Spinal cord (tissue), 10 donors: Measurements from ENCODE around the gene NCKIPSD. TPM values are rescaled to one million over a fixed set of nuclear protein-coding genes. Genes with fewer than 3 reads are reported as not detected.

Source experiments
- DNase-seq, 6 donors: peaks; one replicate each; pipeline versions ENCODE4 v3.0.0 to v3.0.0-alpha.2; 2013 to 2015; ENCODE audit warnings: low spot score in 6 of 6, low read depth in 4 of 6
- H3K27ac ChIP-seq: one replicate; pipeline ENCODE4 v1.5.1; 2013; ENCODE audit warnings: low read depth, low read length, control low read depth
- H3K27me3 ChIP-seq: one replicate; pipeline ENCODE4 v1.6.1; 2013; ENCODE audit warnings: low read length; ENCODE audit not compliant: control insufficient read depth, insufficient read depth
- H3K36me3 ChIP-seq: one replicate; pipeline ENCODE4 v1.6.1; 2013; ENCODE audit warnings: low read length; ENCODE audit not compliant: control insufficient read depth, insufficient read depth
- H3K4me1 ChIP-seq: one replicate; pipeline ENCODE4 v1.6.1; 2013; ENCODE audit warnings: low read length; ENCODE audit not compliant: control insufficient read depth, insufficient read depth
- H3K4me3 ChIP-seq: one replicate; pipeline ENCODE4 v1.5.1; 2013; ENCODE audit warnings: low read depth, low read length, control low read depth
- H3K9me3 ChIP-seq: one replicate; pipeline ENCODE4 v1.6.1; 2013; ENCODE audit warnings: low read length; ENCODE audit not compliant: control insufficient read depth, insufficient read depth
- WGBS: methylation state at CpG from one replicate; pipeline ENCODE4 v1.1.5; 2013; ENCODE audit warnings: missing lambda C conversion rate; ENCODE audit not compliant: insufficient coverage; 5-methylcytosine and 5-hydroxymethylcytosine counted together
- polyA plus RNA-seq, 2 donors: library from polyadenylated mRNA; unstranded; fragments of 120-200 nt; gene quantifications; one replicate each; pipeline ENCODE4 v1.2.1, GENCODE V29; 2013; ENCODE audit not compliant: insufficient read length in 2 of 2
- total RNA-seq, 2 donors: library from RNA; depleted of rRNA in 1 of 2; stranded (reverse); fragments of 120-200 nt in 1 of 2; fragments of >200 nt in 1 of 2; gene quantifications; one replicate each; pipeline versions ENCODE4 v1.2.3 to v1.2.4, GENCODE V29; 2013 to 2014
- donor health status: healthy.

NCKIPSD gene
- total and polyA plus RNA-seq, 4 donors: 13.1 to 25.7 (median 18.2) TPM

DNA sequence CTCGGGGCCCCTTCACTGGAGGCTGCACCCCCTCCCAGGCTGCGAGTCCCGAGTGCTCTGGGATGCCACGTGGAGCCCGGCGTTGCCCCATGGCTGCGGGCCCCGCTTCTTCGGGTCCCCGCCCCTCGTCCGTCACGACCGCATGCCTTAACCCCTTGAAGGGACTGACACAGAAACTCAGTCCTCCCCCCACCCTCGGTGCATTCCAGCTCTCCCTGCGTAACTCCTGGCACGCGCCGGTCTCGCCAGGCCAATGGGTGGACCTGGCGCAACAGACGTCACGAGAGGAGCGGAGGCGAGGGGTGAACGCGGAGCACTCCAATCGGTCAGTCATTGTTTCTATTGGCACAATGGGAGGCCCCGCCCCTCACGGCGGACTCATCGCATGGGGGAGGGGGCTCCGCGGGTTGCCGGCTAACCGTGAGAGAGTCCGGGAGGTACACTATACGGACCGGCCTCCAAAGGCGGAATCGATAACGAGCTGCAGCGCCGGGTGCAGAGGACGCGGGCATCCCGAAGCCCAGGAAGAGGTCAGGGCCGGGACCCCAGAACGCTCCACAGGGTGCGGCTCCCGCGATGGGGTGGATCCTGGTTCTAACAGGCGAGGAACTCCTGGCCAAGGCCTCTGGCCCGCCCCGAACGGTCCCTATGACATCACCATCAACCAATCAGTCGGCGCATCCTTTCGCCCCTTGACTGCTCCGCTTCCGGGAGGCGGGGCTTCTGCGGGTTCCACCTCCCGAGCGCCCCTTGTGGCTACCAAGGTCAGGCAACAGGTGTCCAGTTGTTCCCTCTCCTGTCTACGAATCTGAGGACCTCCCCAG lies 22.0 kb downstream of the NCKIPSD start:
- under 1% methylated on average over 66 of the region's 66 CpGs for WGBS
- H3K36me3 ChIP-seq: peaks cover 35% of the 10 kb centered on the region
- H3K27me3 ChIP-seq: no peaks in the 10 kb centered on the region

DNA sequence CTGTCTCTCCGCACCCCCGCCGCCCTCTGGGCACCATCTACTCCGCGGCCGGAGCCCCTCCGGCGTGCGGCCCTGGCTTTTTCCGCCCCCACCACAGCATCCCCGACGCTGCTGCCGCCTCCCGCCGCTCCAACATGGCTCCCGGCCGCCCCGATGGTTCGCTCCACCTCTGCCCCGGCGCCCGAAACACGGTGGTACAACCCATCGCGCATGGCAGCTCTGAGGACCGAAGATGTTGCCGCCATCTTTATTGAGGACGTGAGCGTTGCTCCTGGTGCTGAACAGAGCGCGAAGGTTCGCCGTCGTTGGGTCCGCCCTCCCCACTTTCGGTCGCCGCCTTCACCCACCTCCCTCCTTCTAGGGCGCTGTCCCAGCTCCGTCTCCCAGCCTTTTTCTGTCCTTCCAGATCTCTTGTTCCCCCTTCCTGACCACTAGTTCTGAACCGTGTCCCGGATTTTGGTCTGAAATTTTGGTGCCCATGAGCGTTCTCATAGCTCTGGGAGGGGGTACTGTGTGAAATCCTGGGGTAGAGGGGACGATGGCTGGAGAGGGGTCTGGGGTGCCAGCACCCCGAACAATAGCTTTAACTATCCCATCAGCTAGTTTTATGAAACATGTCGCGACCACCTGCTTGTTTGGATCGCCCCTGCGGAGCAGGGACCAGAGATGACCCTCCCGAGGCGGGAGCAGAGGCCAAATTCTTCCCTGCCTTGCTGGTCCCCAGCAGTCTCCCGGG lies 22.8 kb downstream of the NCKIPSD start, which contains the start of gene CELSR3:
Gene CELSR3, minus strand, starts transcription at position 134 of the 736 bp plus-strand sequence. CDS start 252 bp downstream, outside the sequence.
- H3K4me1 ChIP-seq: peaks cover 49% of the 10 kb centered on the region
- WGBS: 0% methylated on average over 48 of the region's 52 CpGs
- H3K36me3 ChIP-seq: peaks cover 41% of the 10 kb centered on the region
- no peaks in the 10 kb centered on the region for H3K27me3 ChIP-seq
- peak within 1 kb of the TSS; percentile 94 for H3K27ac ChIP-seq
- peak in 5 of 6 donors; percentile 70 to 98 (median 89) for DNase-seq
- H3K4me3 ChIP-seq: peak within 1 kb of the TSS; percentile 77
- H3K9me3 ChIP-seq: no peaks in the 10 kb centered on the region

More for the DNA sequence above, 22.0 kb downstream of the NCKIPSD start:
- peak; percentile 91 to 99 (median 94) for DNase-seq
- peak overlapping the region; percentile 94 for H3K27ac ChIP-seq
- H3K4me3 ChIP-seq: peak overlapping the region; percentile 77
- H3K4me1 ChIP-seq: peaks cover 43% of the 10 kb centered on the region
- H3K9me3 ChIP-seq: no peaks in the 10 kb centered on the region

DNA sequence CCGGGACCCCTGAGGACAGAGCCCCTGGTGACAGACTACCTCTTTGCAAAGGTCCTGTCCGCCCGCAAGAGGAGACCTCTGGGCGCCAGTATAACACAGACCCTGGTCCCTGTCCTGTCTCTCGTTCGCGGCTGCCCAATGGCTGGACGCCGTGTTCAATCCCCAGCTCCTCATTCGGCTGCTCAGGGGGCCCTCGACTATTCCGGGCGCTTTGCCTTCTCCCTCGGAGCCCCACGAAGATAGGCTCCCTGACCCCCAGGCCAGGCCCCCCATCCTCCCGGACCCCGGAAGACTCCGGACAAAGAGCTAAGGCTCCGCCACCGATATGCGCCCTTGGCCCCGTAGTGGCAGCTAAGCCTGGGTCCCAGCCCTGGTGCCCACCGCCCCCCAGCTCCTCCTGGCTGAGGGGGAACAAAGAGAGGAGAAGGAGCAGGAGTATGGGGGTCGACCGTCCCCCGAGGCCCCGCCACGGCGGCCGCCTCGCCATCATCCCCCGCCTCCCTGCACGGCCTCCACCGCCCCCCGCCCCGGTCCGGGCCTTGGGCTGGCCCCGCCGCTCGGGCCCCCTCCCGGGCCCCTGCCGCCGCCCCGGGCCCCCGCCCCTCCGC lies 23.5 kb downstream of the NCKIPSD start:
- under 1% methylated on average over 28 of the region's 46 CpGs for WGBS
- DNase-seq: peak in 2 of 6 donors; percentile 53 to 58
- H3K27ac ChIP-seq: peak overlapping the region; percentile 25

DNA sequence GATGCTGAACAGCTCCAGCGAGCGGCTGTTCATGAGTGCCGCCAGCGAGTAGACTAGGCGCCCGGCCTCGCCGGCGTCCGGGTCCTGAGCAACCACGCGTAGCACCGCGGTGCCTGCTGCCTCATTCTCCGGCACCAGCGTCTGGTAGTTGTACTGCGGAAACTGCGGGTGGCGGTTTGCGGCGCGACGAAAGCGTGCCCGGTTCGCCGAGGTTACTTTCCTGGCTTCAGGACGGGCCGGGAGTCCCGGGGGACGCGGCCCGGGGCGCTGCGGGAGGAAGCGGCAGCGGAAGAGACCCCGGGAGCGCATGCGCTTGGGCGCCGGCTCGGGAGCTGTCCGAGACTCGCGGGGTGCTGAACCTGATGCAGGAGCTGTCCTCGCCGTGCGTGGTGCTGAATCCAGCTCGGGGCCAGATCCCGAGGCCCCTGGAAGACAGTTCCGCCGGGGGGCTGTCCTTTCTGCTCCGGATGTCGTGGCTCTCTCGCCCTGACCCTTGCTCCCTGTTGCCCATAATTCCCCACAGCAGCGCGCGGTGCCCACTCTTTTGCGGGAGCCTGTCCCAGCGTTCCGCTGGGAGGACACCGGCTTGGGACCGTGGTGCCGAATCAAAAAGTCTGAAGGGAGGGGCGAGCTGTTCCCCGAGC lies 24.1 kb downstream of the NCKIPSD start:
- Histone ChIP-seq H3K27ac (no peak overlapping the region), H3K9me3 (no peaks in the 10 kb centered on the region), H3K4me1 (peaks cover 60% of the 10 kb centered on the region), H3K27me3 (no peaks in the 10 kb centered on the region), H3K4me3 (peak overlapping the region; percentile 40), H3K36me3 (peaks cover 51% of the 10 kb centered on the region)
- 1% methylated on average over 67 of the region's 67 CpGs for WGBS
- peak in 2 of 6 donors; percentile 69 to 81 for DNase-seq

More for the DNA sequence above, 23.5 kb downstream of the NCKIPSD start:
- Histone ChIP-seq H3K36me3 (peaks cover 46% of the 10 kb centered on the region), H3K4me1 (peaks cover 53% of the 10 kb centered on the region), H3K9me3 (no peaks in the 10 kb centered on the region), H3K27me3 (no peaks in the 10 kb centered on the region), H3K4me3 (peak overlapping the region; percentile 77)

DNA sequence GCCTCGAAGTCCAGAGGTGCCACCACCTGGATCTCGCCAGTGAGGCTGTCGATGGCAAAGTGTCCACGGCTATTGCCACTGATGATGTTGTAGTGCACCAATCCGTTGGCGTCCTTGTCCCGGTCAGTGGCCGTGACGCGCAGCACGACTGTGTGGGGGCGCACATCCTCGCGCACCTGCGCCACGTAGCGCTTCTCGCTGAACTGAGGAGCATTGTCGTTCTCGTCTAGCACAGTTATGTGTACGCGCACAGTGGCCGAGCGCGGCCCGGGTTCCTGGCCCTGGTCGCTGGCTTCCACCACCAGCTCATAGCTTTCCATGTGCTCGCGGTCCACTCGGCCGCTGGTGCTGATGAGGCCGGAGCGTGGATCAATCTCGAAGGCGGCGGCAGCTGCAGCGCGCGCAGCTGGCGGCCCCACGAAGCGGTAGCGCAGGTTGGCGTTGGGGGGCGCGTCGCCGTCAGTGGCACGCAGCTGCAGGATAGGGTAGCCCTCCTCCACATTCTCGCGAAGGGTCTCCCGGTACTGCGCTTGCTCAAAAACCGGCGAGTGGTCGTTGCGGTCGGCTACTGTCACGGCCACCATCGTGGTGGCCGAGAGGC lies 24.8 kb downstream of the NCKIPSD start:
- H3K36me3 ChIP-seq: peaks cover 57% of the 10 kb centered on the region
- peaks cover 66% of the 10 kb centered on the region for H3K4me1 ChIP-seq
- no peak overlapping the region for H3K4me3 ChIP-seq
- no peaks in the 10 kb centered on the region for H3K9me3 ChIP-seq
- no peak for DNase-seq
- H3K27ac ChIP-seq: no peak overlapping the region
- no peaks in the 10 kb centered on the region for H3K27me3 ChIP-seq
- WGBS: 56% methylated on average over 61 of the region's 61 CpGs

DNA sequence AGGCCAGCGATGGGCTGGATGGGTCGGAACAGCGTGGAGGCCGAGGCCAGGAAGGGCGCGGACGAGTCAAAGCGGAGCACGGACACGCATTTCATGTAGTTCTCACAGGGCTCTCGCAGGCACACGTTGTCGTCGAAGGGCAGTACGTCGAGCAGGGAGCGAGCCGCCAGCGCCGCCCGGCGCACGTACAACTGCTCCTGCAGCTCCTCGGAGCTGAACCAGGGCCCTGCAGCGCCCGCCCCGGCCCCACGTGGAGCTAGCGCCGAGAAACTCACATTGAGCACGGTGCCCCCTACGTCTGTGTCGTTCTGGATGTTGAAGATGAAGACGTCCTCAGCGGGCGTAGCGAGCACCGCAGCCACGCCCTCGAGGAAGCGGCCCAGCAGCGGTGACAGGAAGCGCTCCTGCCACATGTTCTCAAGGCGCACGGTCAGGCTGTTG lies 28.9 kb downstream of the NCKIPSD start:
- Histone ChIP-seq H3K36me3 (peaks cover 94% of the 10 kb centered on the region), H3K4me3 (peak overlapping the region; percentile 27), H3K9me3 (no peaks in the 10 kb centered on the region), H3K27ac (no peak overlapping the region), H3K4me1 (peaks cover 46% of the 10 kb centered on the region), H3K27me3 (no peaks in the 10 kb centered on the region)
- 58% methylated on average over 45 of the region's 45 CpGs for WGBS
- DNase-seq: no peak

DNA sequence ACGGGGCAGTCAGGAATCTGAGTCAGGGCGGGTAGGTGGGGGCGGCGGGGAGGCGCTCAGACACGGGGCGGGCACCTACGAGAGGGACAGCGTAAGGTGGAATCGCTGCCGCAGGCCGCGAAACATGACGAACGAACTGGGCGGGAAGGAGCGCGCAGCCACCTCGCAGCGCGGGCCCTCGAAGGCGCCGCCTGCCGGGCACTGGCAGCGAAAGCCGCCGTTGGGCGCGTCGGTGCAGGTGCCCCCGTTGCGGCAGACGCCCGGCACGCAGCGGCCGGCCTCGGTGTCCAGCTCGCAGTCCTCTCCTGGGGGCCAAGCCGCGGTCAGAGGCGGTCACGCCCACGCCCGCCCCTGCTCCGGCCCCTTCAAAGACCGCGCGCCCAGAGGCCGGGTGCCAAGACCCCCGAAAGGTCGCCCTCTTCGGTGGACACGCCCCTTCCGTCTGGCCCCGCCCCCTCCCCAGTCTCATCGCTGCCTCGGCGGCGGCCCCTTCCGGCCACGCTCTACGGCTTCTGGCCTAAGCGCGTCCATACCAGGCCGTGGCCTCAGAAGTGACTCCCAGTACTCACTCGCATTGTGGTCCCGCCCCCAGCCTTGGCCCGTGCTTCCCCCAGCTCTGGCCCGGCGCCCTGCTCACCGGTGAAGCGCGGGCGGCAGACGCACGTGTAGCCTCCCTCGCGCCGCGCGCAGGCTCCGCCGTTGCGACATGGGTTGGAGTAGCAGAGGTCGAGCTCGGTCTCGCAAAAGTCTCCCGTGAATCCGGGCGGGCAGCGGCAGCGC lies 29.5 kb downstream of the NCKIPSD start:
- peak overlapping the region; percentile 27 for H3K4me3 ChIP-seq
- WGBS: 5% methylated on average over 94 of the region's 94 CpGs
- no peaks in the 10 kb centered on the region for H3K27me3 ChIP-seq
- H3K36me3 ChIP-seq: peaks cover 97% of the 10 kb centered on the region
- DNase-seq: peak in 2 of 6 donors; percentile 68 to 76
- no peaks in the 10 kb centered on the region for H3K9me3 ChIP-seq
- H3K27ac ChIP-seq: no peak overlapping the region
- peaks cover 40% of the 10 kb centered on the region for H3K4me1 ChIP-seq

DNA sequence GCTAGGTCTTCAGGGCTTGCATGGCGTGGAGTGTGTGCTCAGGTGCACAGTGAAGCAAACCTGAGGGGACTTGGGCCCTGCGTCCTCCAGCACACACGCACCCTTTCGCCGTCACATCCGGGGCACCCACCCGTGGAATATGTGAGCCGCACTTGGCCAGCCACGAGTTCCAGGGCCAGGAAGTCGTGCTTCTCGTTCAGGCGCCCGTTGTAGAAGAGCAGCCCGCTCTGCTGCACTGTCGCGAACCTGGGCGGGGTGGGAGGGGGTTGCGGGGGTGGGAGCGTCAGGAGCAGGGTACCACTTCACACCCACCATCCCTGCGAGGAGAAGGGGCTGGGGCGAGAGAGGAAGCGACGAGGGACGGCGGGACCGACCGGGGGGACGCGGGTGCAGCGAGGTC lies 30.1 kb downstream of the NCKIPSD start:
- H3K9me3 ChIP-seq: no peaks in the 10 kb centered on the region
- no peak for DNase-seq
- no peak overlapping the region for H3K4me3 ChIP-seq
- 36% methylated on average over 17 of the region's 30 CpGs for WGBS
- H3K27me3 ChIP-seq: no peaks in the 10 kb centered on the region
- H3K4me1 ChIP-seq: peaks cover 34% of the 10 kb centered on the region
- peaks cover 97% of the 10 kb centered on the region for H3K36me3 ChIP-seq
- H3K27ac ChIP-seq: no peak overlapping the region
